GM18517 (cell line): ENCODE measurements around the gene NRL.
A peak's percentile ranks its signal among the peaks of the same experiment; 100 is the strongest.

Source experiments
- ATAC-seq: cut with Tn5 transposase; IDR thresholded peaks from one replicate; pipeline ENCODE4 v1.9.1; 2021; ENCODE audit warnings: mild to moderate bottlenecking, moderate library complexity; ENCODE audit not compliant: unreplicated experiment

Gene NRL

GRCh38 chr14:24100982-24101494, 13.7 kb downstream of the NRL start:
- no peak for ATAC-seq

DNA sequence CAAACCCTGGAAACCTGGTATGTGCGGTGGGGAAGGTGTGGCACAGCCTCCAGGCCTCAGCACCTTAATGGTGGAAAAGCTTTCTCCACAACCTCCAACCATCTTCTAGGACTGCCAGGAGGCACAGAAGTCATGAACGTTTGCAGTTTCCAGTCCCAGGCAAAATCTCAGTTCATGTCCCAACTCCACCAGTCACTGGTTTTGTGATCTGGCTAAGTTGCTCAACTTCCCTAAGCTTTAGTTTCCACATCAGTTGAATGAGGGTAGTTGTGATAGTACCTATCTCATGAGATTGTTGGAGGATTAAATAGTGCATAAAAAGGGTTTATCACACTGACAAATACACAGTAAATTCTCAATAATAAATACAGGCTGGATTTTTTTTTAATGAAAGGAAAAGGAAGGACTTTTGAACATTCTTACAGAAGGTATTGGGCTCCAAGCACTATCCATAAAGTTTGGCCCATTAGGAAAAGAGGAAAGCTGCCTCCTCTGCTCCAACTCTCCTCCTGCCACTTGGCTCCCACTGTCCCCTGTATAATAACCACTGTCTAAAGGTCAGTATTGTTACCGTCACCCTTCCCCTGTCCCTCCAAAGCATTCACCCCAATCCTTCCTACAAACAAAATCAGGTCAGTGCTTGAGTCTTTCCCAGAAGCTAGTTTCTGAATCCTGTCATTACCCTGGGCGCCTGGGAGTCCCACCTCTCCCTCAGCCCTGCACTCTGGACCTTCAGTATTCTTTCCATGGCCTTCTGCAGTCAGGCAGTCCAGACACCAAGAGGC, 14.4 kb downstream of the NRL start:
- no peak for ATAC-seq

DNA sequence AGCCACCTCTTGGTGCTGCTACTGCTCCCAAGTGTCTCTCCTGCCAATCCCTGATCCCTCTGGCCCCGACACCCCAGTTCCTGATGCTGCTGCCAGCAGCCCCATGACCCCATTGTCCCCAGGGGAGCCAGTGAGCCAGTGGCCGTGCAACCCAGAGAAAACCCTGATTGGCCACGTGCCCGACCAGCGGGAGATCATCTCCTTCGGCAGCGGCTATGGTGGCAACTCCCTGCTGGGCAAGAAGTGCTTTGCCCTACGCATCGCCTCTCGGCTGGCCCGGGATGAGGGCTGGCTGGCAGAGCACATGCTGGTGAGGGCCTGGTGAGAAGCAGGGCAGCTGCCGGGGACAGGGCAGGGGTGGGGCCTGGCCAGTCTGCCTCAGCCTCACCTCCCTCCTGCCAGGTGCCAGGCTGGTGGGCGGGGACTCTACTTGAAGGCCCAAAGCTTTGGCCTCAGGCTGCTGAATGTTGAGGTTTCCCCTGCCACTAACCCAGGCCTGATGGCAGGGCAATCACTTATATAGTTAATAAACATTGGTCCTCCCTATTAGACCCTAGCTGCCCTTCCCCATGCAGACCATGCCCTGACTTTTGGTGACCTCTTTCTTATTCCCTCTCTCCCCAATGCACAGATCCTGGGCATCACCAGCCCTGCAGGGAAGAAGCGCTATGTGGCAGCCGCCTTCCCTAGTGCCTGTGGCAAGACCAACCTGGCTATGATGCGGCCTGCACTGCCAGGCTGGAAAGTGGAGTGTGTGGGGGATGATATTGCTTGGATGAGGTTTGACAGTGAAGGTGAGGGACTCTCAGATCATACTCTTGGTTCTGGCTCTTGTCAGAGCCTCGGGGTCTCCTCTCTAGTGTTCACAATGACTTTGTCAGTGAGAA, 15.6 kb downstream of the NRL start:
- ATAC-seq = no peak

DNA sequence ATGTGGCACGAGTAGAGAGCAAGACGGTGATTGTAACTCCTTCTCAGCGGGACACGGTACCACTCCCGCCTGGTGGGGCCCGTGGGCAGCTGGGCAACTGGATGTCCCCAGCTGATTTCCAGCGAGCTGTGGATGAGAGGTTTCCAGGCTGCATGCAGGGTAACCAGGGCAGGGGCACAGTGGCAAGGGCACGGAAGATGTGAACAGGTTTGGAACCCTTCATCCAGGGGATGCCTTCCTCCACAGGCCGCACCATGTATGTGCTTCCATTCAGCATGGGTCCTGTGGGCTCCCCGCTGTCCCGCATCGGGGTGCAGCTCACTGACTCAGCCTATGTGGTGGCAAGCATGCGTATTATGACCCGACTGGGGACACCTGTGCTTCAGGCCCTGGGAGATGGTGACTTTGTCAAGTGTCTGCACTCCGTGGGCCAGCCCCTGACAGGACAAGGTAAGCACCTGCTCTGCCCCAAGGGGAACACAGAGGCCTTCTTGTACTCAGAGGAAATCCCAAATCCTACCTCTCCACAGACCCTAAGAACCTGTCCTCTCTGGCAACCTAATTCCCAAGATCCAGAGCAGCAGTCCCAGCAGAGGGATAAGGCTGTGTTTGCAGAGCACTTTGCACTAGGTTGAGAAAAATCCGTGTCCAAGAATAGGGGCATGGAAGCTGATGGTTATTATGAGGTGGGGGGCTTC, 16.4 kb downstream of the NRL start:
- ATAC-seq = no peak

- no peak for ATAC-seq
These were observed 18.1 kb downstream of the NRL start for GRCh38 chr14:24096545-24097181.

GRCh38 chr14:24095271-24096068, 19.3 kb downstream of the NRL start:
- peak; percentile 74 for ATAC-seq

DNA sequence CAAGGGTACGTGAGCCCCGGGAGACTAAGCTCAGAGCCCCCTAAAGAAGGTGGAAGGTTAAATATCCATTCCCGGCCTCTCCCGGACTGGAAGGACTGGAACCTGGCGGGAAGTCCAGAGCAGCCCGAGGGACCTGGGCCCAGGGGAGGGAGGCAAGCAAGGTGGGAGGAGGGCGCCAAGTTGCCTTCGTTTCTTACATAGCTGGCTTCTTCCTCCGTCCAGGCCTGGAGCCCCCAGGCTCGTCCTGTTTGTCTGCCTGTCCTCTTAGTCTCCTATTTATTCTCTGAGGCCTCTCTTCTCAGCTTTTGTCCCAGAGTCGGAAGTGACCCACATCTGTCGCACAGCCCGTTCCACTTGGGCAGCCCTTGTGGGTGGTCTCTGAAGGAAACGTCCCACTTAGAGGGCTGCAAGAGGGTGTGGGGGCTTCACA, 19.9 kb downstream of the NRL start:
- no peak for ATAC-seq

DNA sequence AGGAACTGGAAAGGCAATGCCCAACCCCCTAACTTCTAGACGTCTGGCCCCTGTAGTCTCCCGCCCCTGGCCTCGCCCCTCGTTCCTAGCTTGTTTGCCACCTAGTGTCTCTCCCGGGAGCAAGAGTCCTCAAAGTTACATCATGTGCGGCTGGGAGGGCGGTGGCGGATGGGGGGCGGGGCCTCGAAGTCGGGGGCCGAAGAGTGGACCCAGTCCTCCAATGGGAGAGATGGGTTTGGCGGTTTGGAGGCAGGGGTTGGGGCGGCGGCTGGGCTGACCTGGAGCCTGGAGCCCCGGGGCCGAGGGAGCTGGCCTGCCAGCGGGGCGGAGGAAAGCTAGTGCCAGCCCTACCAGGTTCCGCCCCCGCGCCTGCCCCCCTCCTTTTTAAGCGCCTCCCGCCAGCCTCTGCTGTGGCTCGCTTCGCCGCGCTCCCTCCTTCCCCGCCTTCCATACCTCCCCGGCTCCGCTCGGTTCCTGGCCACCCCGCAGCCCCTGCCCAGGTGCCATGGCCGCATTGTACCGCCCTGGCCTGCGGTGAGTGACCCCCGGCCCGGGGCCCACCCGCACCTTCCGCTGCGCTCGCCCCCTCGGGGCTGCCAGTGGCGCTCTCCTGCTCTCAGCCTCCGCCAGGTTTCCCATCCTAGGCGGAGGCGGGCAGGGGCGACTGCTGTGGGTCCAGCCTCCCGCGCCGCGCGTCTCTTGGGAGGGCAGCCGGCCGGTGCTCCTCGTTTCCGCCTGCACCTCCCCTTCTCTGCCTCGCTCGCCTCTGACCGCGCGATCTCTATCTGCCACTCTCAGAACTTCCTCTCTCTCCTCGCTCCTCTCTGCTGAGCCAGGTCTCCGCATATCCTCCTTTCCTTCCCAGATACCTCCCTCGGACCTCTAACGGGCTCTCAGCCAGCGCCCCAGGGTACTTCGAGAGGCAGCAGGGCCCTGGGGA, 20.6 kb downstream of the NRL start, which contains the start of gene PCK2:
PCK2 (plus strand) TSS at position 411 of the 940 bp plus-strand sequence; CDS start at position 506, 95 bp downstream.
- peak; percentile 35 for ATAC-seq

DNA sequence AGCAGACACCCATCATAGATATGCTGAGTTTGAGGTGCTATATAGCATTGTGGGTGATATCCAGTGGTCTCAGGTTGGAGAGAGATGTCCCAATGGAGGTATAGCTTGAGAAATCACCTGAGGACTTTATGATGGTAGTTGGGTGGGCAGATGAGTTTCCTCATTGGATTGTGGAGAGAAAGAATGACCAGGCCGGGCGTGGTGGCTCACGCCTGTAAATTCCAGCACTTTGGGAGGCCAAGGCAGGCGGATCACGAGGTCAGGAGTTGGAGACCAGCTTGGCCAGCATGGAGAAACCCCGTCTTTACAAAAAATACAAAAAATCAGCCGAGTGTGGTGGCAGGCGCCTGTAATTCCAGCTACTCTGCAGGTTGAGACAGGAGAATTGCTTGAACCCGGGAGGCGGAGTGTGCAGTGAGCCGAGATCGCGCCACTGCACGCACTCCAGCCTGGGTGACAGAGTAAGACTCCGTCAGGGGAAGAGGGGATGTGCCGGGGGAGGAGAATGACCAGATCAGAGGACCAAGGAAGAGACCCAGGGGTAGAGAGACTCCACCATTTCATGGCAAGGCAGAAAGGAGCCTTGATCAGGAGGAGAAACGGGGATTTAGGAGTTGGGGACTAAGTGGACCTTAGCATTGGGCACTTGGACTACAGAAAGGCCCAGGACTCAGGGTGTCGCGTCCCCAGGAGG, 21.4 kb downstream of the NRL start:
- ATAC-seq = no peak

- ATAC-seq = no peak
These were observed 22.1 kb downstream of the NRL start for GRCh38 chr14:24092505-24093206.

DNA sequence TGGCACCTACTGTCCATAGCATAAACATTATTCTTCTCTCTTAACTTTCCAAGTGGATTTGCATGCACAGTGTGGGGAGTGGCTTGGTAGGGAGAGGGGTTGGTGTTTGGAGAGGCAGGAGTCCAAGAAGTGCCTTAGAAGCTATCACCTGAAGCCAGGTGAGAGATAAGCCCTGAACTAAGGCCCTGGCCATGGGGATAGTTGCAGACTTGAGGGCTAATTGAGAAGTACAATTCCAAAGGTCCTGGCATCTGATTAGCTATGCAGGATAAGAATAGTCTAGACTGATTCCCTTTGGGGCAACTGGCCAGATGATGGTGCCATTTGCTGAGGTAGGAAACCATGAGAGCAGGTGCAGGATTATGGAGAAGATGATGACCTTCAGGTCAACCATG, 22.6 kb downstream of the NRL start:
- ATAC-seq = no peak

DNA sequence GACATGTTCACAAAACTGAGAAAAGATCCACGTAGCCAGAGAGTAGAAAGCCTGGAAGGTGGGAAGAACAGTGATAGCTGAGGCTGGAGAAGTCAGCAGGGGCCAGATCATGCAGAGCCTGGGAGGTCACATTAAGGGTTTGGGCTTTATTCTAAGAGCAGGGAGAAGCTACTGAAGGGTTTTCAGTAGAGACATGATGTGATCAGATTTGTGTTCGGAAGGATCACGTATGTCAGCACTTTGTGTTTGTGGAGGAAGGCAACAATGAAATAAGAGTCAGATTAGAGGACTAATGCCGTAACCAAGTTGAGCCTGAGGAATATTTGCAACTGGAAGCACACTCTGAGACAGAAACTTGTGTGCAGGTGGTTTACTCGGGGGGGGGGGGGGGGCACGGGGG, 24.9 kb downstream of the NRL start:
- no peak for ATAC-seq

DNA sequence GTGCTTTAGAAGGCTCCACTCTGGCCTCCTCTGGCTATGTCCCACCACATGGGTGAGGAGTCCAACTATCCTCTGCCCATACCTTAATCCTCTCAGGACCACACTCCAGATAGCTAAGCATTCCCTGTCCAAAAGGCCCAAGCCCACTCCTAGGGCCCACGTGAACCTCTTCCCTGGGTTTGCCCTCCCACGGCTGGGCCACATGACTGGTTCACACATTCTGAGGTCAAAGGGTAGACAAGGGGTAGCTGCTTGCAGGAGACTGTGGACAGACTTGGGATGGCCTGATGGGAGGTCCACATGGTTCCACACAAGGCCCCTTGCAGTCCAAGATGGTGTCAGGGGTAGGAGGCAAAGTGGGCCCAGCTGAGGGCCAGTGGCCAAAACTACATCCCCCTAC, 26.7 kb downstream of the NRL start:
- ATAC-seq = no peak

GRCh38 chr14:24087004-24087403, 27.7 kb downstream of the NRL start:
- ATAC-seq = no peak

GRCh38 chr14:24086193-24086955, 28.4 kb downstream of the NRL start:
- no peak for ATAC-seq

DNA sequence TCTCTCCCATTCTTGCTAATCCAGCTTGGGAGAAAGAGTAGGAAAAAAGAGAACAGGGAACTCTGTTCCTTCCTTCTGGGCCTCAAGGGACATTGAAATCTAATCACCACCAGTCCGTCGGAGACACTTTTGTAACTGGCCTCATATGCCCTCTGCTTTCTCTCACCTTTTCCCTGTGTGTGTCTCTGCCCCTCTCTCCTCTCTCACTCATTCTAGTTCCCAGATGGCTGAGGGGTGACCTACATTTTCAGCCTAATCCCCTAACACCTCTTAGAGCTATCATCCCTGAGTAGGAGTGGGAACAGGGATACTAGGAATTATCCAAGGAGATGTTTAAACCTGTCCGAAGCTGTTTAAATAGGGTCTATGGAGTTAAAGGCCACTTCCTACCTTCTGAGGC, 29.5 kb downstream of the NRL start:
- ATAC-seq = no peak

GRCh38 chr14:24084440-24084839, 30.3 kb downstream of the NRL start:
- ATAC-seq = no peak
